ENCODE data around the gene CEP112.

Gene CEP112

DNA sequence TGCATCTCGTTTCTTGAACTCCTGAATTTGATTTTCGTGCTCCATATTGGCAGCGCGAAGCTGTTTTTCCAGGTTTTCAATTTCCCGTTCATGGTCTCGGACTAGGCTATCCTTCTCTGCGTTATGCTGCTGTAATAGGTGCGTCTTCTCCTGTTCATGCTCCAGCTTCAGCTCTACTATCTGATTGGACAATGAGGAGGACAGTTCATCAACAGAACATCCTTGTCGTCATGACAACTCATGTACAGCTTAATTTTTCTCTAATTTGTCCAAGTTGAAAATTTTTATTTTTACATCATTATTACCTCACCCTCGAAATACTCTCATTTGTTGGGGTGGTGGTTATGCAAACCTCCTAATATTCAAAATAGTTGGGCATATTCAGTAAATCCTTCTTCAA is 289.8 kb downstream of the CEP112 start:
- no peak overlapping the region for H3K9ac ChIP-seq (ENCODE audit: low read depth in 1 of 2, low read length in 2 of 2)
- H3K4me1 ChIP-seq (ENCODE audit: control insufficient read depth in 1 of 2, insufficient read depth in 2 of 2, low read length in 2 of 2), result no peaks in the 10 kb centered on the region
- no peaks in the 10 kb centered on the region for H3K36me3 ChIP-seq (ENCODE audit: control insufficient read depth in 1 of 2, insufficient read depth in 2 of 2, low read length in 2 of 2)
- H3K27ac ChIP-seq (ENCODE audit: low read depth, low read length), result no peak overlapping the region
- no peaks in the 10 kb centered on the region for H3K9me3 ChIP-seq (ENCODE audit: control insufficient read depth in 1 of 2, low read length in 2 of 2)
- no peaks in the 10 kb centered on the region for H3K27me3 ChIP-seq (ENCODE audit: control insufficient read depth in 1 of 2, insufficient read depth in 2 of 2, low read length in 2 of 2)
- H3K4me3 ChIP-seq (ENCODE audit: low read depth in 1 of 2, low read length in 2 of 2), result no peak overlapping the region

DNA sequence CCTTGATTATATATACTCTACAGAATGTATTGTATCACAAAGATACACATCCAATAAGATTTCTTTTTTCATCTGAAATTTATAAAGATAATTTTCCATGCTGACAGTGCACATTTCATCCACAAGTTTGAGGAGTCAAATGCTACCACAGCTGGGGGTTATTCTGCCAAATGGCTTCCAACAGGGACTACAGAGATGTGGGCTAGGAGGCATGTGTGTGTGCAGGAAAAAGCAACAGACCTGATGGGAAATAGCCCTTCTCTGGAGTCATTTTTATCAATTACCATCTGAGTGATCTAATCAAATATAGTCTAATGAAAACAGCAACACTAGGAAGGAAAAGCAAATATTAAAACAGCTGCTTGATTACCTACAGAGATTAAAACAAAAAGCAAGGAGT is 290.5 kb downstream of the CEP112 start:
- H3K27ac ChIP-seq (ENCODE audit: low read depth, low read length), result no peak overlapping the region
- H3K9ac ChIP-seq (ENCODE audit: low read depth in 1 of 2, low read length in 2 of 2), result no peak overlapping the region
- no peaks in the 10 kb centered on the region for H3K27me3 ChIP-seq (ENCODE audit: control insufficient read depth in 1 of 2, insufficient read depth in 2 of 2, low read length in 2 of 2)
- no peaks in the 10 kb centered on the region for H3K36me3 ChIP-seq (ENCODE audit: control insufficient read depth in 1 of 2, insufficient read depth in 2 of 2, low read length in 2 of 2)
- H3K9me3 ChIP-seq (ENCODE audit: control insufficient read depth in 1 of 2, low read length in 2 of 2), result no peaks in the 10 kb centered on the region
- H3K4me3 ChIP-seq (ENCODE audit: low read depth in 1 of 2, low read length in 2 of 2), result no peak overlapping the region
- no peaks in the 10 kb centered on the region for H3K4me1 ChIP-seq (ENCODE audit: control insufficient read depth in 1 of 2, insufficient read depth in 2 of 2, low read length in 2 of 2)

DNA sequence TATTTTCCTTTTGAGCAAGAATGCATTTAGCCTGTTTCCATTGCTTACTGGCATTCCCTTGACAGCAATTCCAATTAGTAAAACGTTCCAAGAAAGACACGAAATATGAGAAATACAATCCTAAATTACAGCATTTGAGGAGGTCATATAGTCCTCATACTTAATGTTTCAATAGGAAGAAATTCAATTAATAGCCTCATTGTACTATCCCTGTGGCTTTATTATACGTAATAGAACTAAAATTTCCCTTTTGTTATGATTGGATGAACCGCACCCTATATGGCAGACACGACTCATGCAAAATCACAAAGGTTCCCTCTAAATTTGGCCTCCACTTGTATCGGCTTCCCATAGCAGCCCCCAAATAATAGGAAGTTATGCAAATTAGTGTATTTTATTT is 291.7 kb downstream of the CEP112 start:
- no peaks in the 10 kb centered on the region for H3K36me3 ChIP-seq (ENCODE audit: control insufficient read depth in 1 of 2, insufficient read depth in 2 of 2, low read length in 2 of 2)
- H3K9me3 ChIP-seq (ENCODE audit: control insufficient read depth in 1 of 2, low read length in 2 of 2), result no peaks in the 10 kb centered on the region
- H3K4me1 ChIP-seq (ENCODE audit: control insufficient read depth in 1 of 2, insufficient read depth in 2 of 2, low read length in 2 of 2), result no peaks in the 10 kb centered on the region
- no peak overlapping the region for H3K4me3 ChIP-seq (ENCODE audit: low read depth in 1 of 2, low read length in 2 of 2)
- H3K27me3 ChIP-seq (ENCODE audit: control insufficient read depth in 1 of 2, insufficient read depth in 2 of 2, low read length in 2 of 2), result no peaks in the 10 kb centered on the region
- no peak overlapping the region for H3K27ac ChIP-seq (ENCODE audit: low read depth, low read length)
- no peak overlapping the region for H3K9ac ChIP-seq (ENCODE audit: low read depth in 1 of 2, low read length in 2 of 2)

DNA sequence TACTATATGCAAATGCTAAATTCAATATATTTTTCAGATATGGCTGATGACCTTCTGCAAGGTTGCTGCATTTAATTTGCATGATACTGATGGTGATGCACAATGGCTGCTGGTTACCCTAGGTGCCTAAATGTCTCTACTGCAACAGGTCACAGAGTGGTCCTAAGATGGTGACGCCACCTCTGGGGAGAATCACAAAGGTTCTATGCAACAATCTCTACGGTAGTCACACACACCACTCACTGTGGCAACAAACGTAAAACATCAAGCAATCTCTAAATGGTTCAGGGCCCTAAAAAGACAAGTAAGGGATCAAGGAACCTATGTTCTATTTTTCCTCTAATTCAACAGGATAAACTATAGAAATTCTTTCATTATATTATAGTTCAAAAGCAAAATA is 293.3 kb downstream of the CEP112 start:
- no peaks in the 10 kb centered on the region for H3K27me3 ChIP-seq (ENCODE audit: control insufficient read depth in 1 of 2, insufficient read depth in 2 of 2, low read length in 2 of 2)
- H3K27ac ChIP-seq (ENCODE audit: low read depth, low read length), result no peak overlapping the region
- H3K4me1 ChIP-seq (ENCODE audit: control insufficient read depth in 1 of 2, insufficient read depth in 2 of 2, low read length in 2 of 2), result no peaks in the 10 kb centered on the region
- H3K36me3 ChIP-seq (ENCODE audit: control insufficient read depth in 1 of 2, insufficient read depth in 2 of 2, low read length in 2 of 2), result no peaks in the 10 kb centered on the region
- no peak overlapping the region for H3K4me3 ChIP-seq (ENCODE audit: low read depth in 1 of 2, low read length in 2 of 2)
- no peaks in the 10 kb centered on the region for H3K9me3 ChIP-seq (ENCODE audit: control insufficient read depth in 1 of 2, low read length in 2 of 2)
- no peak overlapping the region for H3K9ac ChIP-seq (ENCODE audit: low read depth in 1 of 2, low read length in 2 of 2)

DNA sequence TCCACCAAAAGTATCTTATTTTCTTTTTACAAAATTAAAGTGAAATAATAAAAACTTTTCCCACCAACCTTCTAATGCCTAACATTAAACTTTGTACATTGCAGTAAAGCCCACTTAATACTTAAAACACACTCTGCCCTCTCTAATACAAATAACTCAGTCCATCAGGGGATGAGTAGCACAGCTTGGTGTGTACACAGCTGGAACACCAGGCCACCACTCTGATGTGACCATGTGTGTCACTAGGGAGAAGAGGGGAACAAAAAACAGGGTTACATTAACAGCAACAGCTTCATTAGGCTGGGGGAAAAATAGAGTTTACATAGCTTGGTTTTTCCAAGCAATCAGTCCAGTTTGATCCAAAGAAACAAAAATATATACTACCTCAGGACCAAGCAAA is 295.0 kb downstream of the CEP112 start:
- H3K9me3 ChIP-seq (ENCODE audit: control insufficient read depth in 1 of 2, low read length in 2 of 2), result no peaks in the 10 kb centered on the region

DNA sequence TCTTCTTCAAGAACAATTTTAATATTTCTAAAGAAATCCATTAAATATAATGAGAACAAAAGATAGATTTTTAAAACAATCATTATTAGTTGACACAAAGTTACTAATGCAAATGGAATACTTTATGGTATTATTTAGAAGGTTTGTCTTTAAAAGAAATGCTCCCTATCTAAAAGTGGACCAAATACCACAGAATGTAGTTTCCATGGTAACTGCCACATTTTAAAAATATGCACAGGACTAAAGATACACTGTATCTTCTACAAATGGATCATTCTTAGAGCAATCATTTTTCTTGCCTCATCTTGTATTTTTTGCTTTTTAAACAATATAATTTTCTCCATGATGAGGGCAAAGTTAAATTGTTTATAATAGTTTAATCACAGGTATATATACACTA is 296.0 kb downstream of the CEP112 start:
- no peaks in the 10 kb centered on the region for H3K9me3 ChIP-seq (ENCODE audit: control insufficient read depth in 1 of 2, low read length in 2 of 2)
- H3K4me3 ChIP-seq (ENCODE audit: low read depth in 1 of 2, low read length in 2 of 2), result no peak overlapping the region
- no peak overlapping the region for H3K27ac ChIP-seq (ENCODE audit: low read depth, low read length)
- H3K9ac ChIP-seq (ENCODE audit: low read depth in 1 of 2, low read length in 2 of 2), result no peak overlapping the region
- no peaks in the 10 kb centered on the region for H3K27me3 ChIP-seq (ENCODE audit: control insufficient read depth in 1 of 2, insufficient read depth in 2 of 2, low read length in 2 of 2)
- no peaks in the 10 kb centered on the region for H3K4me1 ChIP-seq (ENCODE audit: control insufficient read depth in 1 of 2, insufficient read depth in 2 of 2, low read length in 2 of 2)
- H3K36me3 ChIP-seq (ENCODE audit: control insufficient read depth in 1 of 2, insufficient read depth in 2 of 2, low read length in 2 of 2), result no peaks in the 10 kb centered on the region

More for the DNA sequence above, 295.0 kb downstream of the CEP112 start:
- Histone ChIP-seq H3K9ac (ENCODE audit: low read depth in 1 of 2, low read length in 2 of 2) (no peak overlapping the region), H3K4me3 (ENCODE audit: low read depth in 1 of 2, low read length in 2 of 2) (no peak overlapping the region), H3K27ac (ENCODE audit: low read depth, low read length) (no peak overlapping the region), H3K27me3 (ENCODE audit: control insufficient read depth in 1 of 2, insufficient read depth in 2 of 2, low read length in 2 of 2) (no peaks in the 10 kb centered on the region), H3K4me1 (ENCODE audit: control insufficient read depth in 1 of 2, insufficient read depth in 2 of 2, low read length in 2 of 2) (no peaks in the 10 kb centered on the region), H3K36me3 (ENCODE audit: control insufficient read depth in 1 of 2, insufficient read depth in 2 of 2, low read length in 2 of 2) (no peaks in the 10 kb centered on the region)

DNA sequence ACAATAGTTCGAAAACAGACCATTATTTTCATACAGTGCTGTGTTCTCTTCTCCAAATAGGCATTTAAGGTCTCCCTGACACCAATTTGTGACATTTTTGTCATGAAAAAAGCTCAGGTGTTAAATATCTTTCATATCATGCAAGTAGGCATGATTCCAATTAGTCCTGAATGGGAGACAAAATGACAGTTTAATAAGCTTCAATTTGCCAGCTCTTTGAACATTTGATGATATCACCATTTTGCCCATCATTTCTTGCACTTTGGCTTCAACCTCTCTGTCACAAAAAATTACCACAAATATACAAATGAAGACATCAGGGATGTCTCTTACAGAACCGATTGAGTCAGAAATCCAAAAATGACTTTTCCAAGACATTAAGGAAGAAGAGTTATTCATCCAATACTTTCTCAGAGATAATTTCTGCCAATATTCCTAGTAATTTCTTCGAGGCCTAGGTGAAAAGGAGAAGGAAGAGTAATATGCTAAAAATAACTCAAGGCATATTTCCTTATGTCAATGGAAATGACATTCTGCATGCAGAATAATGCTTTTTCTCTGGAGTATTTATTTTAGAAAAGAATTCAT is 298.1 kb downstream of the CEP112 start:
- H3K4me1 ChIP-seq (ENCODE audit: control insufficient read depth in 1 of 2, insufficient read depth in 2 of 2, low read length in 2 of 2), result no peaks in the 10 kb centered on the region
- H3K27ac ChIP-seq (ENCODE audit: low read depth, low read length), result no peak overlapping the region
- H3K9ac ChIP-seq (ENCODE audit: low read depth in 1 of 2, low read length in 2 of 2), result no peak overlapping the region
- H3K9me3 ChIP-seq (ENCODE audit: control insufficient read depth in 1 of 2, low read length in 2 of 2), result no peaks in the 10 kb centered on the region
- no peaks in the 10 kb centered on the region for H3K36me3 ChIP-seq (ENCODE audit: control insufficient read depth in 1 of 2, insufficient read depth in 2 of 2, low read length in 2 of 2)
- no peak overlapping the region for H3K4me3 ChIP-seq (ENCODE audit: low read depth in 1 of 2, low read length in 2 of 2)
- H3K27me3 ChIP-seq (ENCODE audit: control insufficient read depth in 1 of 2, insufficient read depth in 2 of 2, low read length in 2 of 2), result no peaks in the 10 kb centered on the region

DNA sequence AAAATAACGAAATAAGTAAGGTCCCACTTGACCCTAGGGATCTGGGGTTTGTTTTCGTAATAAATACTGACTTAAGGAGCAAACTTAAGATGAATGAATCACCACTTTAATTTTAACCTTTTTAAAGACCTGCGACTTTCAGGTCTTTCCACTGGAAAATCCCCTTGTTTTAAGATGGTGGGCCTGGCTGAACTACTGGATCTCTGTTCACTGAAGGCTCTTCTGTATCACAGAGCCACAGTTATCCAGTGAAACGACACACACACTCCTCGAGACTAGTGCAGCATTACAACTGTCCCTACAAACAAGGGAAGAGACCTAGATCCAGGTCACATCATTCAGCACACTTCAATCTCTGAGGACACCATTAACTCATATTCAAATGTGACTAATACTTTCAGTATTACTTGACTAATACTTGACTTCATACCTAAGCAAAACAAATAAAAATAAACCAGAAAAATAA is 299.0 kb downstream of the CEP112 start:
- Histone ChIP-seq H3K27me3 (ENCODE audit: control insufficient read depth in 1 of 2, insufficient read depth in 2 of 2, low read length in 2 of 2) (no peaks in the 10 kb centered on the region), H3K4me3 (ENCODE audit: low read depth in 1 of 2, low read length in 2 of 2) (no peak overlapping the region), H3K9ac (ENCODE audit: low read depth in 1 of 2, low read length in 2 of 2) (no peak overlapping the region), H3K4me1 (ENCODE audit: control insufficient read depth in 1 of 2, insufficient read depth in 2 of 2, low read length in 2 of 2) (no peaks in the 10 kb centered on the region), H3K36me3 (ENCODE audit: control insufficient read depth in 1 of 2, insufficient read depth in 2 of 2, low read length in 2 of 2) (no peaks in the 10 kb centered on the region), H3K9me3 (ENCODE audit: control insufficient read depth in 1 of 2, low read length in 2 of 2) (no peaks in the 10 kb centered on the region), H3K27ac (ENCODE audit: low read depth, low read length) (no peak overlapping the region)

DNA sequence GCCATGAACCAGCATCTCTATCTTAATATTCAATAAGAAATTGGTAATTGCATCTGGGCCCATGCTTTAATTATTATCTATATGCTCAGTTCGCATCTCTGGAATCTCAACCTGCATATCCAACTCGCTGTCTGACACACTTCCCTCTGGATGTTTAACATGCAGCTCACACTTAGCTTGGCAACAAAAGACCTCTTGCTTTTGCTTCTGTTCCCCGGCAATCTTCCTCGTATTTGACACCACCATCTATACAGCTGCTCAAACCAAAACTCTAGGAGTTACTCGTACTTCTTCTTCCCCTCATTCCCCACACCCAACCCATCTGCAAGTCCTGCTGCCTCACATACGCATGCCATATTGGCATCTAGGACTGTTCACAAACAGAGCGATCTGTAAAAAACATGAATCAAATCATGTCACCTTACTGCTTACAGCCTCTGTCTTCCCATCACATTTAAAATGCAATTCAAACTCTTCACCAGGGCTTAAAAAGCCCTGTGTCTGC is 300.6 kb downstream of the CEP112 start:
- H3K9ac ChIP-seq (ENCODE audit: low read depth in 1 of 2, low read length in 2 of 2), result no peak overlapping the region
- H3K27ac ChIP-seq (ENCODE audit: low read depth, low read length), result no peak overlapping the region
- H3K4me3 ChIP-seq (ENCODE audit: low read depth in 1 of 2, low read length in 2 of 2), result no peak overlapping the region
- no peaks in the 10 kb centered on the region for H3K36me3 ChIP-seq (ENCODE audit: control insufficient read depth in 1 of 2, insufficient read depth in 2 of 2, low read length in 2 of 2)
- no peaks in the 10 kb centered on the region for H3K4me1 ChIP-seq (ENCODE audit: control insufficient read depth in 1 of 2, insufficient read depth in 2 of 2, low read length in 2 of 2)
- no peaks in the 10 kb centered on the region for H3K9me3 ChIP-seq (ENCODE audit: control insufficient read depth in 1 of 2, low read length in 2 of 2)
- H3K27me3 ChIP-seq (ENCODE audit: control insufficient read depth in 1 of 2, insufficient read depth in 2 of 2, low read length in 2 of 2), result no peaks in the 10 kb centered on the region

DNA sequence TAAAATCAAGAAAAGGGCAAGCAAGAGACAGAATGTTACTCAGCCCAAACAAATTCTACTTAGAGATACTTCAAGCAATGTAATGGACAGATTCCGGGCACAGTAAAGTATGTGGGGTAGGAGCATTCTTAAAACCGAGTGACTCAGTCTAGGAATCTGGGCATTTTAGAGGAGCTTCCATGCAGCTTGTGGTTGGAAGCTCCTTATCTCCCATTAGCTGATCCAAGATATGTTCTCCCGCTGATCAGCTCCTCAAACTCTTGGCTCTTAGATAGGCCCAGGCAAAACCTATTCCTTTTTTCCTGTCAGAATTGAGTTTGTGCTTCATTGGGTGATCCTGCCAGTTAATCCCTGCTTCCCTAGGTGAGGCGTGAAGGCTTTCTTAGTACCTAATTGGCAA is 303.3 kb downstream of the CEP112 start:
- H3K27ac ChIP-seq (ENCODE audit: low read depth, low read length), result no peak overlapping the region
- H3K4me1 ChIP-seq (ENCODE audit: control insufficient read depth in 1 of 2, insufficient read depth in 2 of 2, low read length in 2 of 2), result no peaks in the 10 kb centered on the region
- H3K4me3 ChIP-seq (ENCODE audit: low read depth in 1 of 2, low read length in 2 of 2), result no peak overlapping the region

More for the DNA sequence above, 303.3 kb downstream of the CEP112 start:
- Histone ChIP-seq H3K9ac (ENCODE audit: low read depth in 1 of 2, low read length in 2 of 2) (no peak overlapping the region), H3K36me3 (ENCODE audit: control insufficient read depth in 1 of 2, insufficient read depth in 2 of 2, low read length in 2 of 2) (no peaks in the 10 kb centered on the region), H3K9me3 (ENCODE audit: control insufficient read depth in 1 of 2, low read length in 2 of 2) (no peaks in the 10 kb centered on the region), H3K27me3 (ENCODE audit: control insufficient read depth in 1 of 2, insufficient read depth in 2 of 2, low read length in 2 of 2) (no peaks in the 10 kb centered on the region)

Data from duodenal mucosa (tissue), 2 donors.